ENCODE measurements around the gene B4GALT1.

Gene B4GALT1

DNA sequence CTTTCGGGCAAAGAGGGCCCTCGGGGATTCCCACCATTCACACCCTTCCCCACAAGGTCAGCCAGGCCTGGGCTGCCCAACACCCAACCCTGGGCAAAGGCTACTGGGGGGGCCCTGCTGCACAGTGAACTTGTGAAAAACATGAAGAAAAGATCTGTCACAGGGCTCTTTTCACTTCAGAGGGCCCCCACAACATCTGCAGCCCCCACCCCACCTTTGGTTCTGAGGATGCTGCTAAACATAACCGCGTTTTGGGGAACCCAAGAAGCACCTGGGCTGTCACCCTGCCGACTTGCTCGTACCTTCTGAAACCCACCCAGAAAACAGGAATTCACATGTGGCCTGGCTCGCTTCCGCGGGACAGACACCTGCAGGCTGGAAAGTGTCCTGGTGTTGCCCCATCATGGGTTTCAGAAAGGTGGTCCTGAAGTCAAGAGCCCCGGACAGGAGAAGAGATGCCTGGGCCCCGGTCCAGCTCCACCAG is 29.3 kb downstream of the B4GALT1 start:
- DNase-seq, result no peak

DNA sequence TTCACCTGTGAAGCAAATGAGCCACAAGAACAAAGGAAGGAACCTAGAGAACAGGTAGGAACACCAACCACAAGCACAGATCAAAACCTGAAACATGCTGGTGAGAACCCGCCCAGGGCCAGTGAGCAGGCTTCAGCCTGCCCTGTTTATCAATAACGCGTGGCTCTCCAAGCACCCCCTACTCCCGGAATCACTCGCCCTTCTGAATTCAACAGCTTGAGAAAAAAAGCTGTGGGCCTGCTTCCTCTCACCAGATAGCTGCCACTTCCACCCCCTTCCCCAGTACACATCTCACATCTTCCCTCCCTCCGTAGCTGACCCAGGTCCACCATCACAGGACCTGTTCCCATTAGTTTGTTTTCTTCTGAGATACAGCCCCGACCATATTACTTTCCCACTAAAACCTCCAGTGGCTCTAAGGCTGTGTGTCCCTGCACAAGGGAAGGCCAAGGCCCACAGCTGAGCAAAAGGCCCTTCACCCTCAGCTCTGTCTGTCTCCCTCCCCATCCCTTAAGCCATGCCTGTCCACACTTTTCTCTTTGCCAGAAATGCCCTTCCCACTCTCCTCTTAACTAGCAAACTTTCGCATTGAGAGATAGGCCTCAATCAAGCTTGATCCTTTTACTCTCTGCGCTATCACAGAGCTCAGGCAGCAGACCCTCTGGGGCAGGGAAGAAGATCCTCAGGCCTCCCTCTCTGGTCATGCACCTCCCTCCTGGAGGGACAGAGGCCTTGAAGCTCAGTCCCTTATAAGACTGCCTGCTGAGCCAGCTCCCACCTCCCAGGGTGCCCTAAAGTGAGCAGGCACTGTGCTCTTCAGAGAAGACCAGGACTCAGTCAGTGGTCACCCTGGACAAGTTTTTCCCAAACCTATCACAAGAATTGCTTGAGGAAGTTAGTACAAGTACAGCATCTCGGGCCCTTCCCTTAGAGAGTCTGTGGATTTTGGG is 30.1 kb downstream of the B4GALT1 start:
- no peak for DNase-seq

DNA sequence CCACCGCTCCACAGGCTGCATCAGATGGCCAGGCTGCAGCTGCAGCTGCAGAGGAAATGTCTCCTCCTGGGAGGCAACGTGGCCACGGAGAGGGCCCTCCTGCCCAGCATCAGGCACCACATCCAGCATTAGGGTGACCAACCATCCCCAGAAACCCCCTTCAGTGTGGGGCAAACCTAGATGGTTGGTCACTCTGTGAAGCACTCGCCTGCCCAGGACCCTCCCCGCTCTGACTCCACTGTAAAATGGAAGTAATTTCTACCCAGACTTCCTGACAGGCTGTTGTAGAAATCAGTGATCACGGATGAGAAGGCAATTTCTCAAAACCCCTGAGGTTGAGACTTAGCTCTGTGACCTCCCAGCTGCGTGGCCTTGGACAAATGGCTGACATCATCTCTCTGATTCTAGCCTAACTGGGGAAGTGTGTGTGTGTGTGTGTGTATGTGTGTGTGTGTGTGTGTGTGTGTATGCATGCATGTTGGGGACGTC is 31.6 kb downstream of the B4GALT1 start:
- DNase-seq, result no peak

DNA sequence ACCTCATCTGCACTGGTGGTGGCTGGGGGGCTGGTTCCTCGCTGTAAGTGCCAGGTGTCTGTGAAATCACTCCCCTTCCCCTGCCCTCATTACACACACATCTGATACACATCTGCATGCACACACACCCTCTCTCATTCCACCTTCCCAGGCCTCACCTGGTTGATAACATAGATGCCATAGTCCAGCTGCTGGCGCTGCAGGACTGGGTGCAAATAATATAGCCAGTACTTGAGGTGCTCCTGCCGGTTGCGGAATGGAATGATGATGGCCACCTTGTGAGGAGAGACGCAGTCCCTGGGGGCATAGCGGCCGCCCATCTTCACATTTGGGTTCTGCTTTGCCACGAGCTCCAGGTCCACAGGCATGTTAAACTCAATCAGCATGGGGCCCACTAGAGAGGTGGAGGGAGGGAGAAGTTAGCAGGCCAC is 32.1 kb downstream of the B4GALT1 start:
- DNase-seq, result no peak

DNA sequence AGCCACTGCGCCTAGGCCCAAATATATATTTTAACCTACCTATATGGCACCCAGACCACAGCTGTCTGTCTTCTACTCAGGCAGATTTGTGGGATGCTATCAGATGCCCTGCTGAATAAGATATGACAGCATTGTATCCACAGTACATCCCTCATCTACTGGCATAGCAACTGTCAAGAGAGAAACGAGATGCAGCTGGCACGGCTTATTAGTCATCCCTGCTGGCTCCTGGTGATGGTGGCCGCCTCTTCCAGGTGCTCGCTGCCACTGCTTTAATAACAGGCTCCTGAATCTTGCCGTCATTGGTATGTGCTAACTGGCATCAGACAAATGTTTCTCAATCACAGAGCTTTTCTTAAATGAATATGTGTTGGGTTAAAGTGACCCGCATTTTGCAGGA is 34.0 kb downstream of the B4GALT1 start:
- no peak for DNase-seq

DNA sequence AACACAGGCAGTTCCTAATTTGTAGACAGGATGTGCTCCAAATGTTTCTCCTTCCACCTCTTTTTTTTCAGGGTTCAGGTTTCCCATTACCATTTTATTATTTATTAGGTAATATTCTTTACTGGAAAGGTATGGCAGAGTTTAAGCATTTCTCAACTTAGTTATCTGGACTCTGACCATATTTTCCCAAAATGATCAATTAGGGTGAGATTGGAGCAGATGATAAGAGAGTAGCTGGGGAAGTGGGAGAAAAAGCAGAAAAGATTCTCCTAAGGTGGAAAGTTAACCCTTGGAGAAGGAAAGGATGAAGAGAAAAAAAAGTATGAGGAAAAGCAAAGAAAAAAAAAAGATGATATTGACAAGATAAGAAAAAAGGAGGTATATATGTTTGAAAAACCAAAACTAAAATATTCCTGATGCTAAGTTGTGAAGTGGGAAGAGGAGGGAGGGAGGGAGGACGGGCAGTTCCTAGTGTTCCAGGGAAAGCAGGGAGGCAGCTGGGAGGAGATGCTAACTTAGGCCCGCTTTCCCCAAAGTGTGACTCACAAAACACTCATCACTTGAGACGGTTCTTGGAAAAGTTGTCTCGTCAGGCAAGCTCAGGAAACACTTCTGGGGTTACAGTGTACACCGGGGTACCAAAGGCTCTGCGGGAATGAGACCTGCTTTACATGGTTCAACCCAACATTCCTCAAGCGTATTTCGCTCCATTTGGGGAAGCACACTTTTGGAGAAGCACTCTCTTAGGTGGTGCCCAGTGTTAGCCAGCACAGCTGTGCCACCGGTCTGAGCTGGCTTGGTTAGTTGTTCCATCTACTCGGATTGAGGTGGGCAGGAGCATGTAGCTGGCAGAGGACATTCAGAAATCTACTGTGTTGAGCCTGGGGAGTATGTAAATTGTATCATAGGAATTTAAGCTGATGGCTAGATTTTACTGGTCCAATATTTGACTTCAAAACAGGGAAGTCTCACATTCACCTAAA is 35.1 kb downstream of the B4GALT1 start:
- no peak for DNase-seq

DNA sequence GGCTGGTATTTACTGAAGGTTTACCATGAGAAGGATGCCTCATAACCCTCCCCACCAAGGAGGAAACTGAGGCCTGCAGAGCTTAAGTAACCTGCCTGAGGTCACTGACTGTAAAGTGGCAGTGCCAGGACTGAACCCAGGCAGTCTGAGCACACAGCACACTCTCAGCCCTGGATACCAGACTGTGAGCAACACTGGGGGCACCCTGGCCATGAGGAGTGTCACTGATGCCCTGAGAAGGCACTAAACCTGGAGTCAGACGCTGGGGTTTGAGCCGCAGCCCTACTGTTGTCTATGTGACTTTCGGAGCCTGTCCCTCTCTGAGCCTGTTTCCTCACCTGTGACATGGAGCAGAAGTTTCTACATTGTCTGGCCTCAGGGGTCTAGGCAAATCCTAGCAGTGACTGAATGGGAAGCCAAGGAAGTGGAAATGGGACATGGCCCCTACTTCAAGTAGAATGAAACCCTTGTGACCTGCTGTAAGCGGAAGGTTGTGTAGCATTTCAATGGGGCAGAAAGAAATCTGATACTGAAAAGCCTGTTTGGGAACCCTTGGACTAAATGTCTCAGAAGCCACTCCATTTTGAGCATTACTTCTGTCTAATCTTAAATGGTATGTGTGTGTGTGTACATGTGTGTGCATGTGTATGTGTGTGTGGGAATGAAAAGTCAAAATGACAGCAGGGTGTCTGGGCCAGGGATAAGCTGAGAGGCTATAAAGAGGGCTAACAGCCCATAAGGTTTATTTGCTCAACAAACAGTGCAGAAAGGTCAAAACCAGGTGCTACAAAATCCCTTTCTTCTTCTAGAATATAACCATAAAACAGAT is 36.0 kb downstream of the B4GALT1 start:
- DNase-seq, result no peak

DNA sequence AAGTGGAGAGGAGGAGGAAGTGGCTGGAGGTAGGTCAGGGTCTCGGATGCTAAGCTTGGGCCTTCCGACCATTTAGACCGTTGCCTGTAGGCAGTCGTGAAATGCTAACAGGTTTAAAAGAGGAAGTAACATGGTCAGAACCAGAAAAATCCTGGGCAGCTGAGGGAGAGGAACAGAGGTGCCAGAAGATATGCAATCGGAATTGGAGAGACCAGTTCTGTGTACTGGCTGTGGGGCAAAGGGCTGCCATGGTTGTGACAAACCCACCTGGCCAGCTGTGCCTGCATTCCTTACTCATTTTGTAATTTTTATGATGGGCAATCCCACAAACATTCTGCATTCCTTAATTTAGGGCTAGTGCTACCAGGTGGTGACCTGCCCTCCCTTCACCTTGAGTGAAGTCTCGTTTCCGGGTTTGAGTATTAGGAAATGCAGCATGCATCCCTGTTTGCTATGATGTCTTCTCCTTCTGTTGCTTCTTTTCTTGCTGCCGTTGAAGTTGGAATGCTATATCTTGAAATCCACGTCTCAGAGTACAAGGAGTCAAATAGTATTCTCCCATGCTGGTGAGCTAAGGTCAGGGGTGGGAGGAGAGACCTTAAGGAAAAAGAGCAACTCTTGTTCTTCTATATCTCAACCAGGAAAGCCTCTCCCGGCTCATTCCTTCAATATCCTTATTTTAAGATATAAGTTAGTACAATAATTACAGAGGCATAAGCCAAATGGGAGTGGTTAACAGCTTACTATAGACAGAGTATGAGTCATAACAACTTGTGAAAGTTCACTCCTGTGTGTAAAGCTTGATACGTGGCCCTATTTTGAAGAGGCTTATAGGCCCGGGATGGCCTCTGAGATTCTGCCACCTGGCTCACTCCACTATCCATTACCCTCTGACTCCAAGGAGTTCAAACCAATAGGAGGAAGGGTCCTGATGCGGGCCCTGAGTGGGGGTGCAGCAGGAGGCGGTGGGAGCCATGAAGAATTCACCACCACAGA is 37.0 kb downstream of the B4GALT1 start:
- no peak for DNase-seq

DNA sequence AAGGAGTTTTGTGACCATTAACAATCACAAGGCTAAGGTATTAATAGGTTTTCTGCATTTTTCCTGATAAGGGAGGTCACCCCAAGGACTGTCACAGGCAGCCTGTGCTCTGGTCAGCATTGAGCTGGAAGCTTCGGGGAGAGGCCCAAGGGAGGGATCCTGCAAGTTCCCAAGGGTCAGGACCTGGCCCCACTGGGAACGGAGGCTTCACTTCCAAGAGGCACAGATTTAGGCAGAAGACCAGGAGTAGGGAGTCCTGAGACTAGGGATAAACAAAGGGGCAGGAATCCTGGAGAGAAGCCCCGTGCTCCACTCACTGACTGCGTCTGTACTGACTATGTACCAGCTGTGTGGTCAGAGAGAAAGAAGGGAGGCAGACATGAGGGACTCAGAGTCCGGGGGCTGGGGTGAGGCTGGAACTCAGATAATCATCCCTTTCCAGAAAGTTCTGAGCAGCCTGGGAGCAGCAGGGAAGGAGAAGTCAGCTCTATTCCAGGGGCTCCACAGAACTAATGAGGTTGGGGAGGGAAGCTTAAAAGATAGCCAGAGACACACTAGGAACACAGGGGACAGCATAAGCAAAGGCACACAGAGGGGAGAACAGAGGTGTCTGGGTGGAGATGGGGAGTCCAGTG is 37.8 kb downstream of the B4GALT1 start:
- no peak for DNase-seq

DNA sequence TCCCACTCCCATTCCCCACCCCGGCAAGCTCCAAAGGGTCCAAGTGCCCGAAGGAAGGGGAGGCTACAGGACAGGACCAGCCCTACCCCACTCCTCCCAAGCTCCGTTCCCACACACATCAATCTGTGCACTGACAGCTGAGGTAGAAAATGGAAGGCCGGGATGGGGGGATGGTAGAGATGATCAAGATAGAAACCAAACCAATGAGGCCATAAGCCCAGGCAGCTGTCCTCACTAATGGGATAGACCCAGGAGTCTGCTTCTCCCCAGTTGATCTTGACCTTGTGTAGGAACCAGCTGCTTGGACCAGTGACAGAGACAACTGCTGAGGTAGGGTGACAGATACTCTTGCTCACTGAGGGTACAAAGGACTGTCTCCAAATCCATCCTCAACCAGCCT is 38.6 kb downstream of the B4GALT1 start:
- DNase-seq, result no peak

DNA sequence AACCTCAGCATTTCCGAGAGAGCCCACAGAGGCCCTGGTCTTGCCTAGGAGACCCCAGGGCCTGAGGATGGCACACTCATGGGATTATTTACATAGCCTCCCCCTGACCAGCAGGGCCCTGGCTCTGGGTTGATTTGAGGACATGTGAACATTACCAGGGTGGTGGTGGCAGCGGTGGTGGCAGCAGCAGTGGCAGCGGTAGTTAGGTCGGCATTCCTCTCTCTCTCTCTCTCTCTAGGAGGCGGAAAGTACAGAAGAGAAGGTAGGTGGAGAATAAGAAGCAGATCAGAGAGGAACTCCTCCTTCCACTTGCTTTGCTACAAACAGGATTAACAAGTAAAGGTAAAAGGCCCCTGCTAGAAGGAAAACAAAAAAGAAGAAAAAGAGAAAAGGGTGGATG is 39.3 kb downstream of the B4GALT1 start:
- no peak for DNase-seq

DNA sequence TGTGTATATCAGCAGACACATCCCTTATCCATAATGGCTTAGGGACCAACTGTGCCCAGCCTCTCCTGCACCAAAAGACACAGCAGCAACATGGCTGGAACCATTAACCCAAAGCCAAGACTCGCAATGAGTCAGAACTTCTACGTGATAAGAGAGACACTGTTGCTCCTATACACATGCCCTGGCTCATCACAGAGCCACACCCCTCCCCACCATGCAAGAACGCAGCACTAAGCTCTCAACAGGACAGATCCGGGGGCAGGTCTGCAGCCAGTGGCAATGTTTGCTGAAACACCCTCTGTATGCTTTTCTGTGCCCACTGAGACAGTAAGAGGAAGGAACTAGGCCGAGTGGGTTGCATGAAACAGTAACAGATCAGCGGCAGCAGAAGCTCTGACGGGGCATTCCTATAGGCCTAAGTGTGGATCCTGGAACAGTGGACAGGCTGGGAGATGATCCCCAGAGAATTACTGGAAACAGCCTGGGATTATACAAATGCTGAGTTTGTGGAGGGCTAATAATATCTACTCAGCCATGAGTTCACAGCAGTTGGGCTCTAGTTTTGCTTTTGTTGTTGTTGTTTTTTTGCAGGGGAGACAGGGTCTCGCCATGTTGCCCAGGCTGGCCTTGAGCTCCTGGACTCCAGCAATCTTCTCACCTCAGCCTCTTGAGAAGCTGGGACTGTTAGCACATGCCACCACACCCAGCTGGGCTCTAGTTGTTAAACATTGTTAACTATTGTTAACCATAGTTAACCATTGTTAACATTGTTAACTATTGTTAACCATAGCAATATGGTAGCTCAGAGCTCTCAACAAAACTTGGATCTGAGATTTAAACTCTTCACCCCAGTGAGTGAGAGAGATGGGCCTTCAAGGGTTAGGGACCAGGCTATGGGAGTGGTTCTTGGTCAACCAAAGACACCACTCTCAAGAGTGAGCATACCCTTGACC is 41.0 kb downstream of the B4GALT1 start:
- DNase-seq, result no peak

DNA sequence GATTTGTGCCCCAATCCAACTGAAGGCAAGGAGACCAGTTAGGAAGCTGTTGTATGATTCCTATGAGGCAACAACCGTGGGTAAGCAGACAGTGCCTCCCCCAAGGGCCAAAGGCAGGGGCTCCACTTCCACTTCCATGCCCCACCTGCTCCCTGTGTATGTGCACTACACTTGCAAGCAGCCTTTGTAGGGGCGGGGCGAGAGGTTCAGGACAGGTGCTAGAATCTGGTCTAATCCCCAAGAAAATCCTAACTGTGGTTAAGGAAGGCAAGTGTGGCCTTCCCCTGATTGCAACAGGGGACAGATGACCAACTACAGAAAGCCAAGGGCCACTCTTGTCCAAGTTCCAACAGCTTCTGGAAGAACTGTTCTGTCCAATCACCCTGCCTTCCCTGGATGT is 41.7 kb downstream of the B4GALT1 start:
- DNase-seq, result no peak

DNA sequence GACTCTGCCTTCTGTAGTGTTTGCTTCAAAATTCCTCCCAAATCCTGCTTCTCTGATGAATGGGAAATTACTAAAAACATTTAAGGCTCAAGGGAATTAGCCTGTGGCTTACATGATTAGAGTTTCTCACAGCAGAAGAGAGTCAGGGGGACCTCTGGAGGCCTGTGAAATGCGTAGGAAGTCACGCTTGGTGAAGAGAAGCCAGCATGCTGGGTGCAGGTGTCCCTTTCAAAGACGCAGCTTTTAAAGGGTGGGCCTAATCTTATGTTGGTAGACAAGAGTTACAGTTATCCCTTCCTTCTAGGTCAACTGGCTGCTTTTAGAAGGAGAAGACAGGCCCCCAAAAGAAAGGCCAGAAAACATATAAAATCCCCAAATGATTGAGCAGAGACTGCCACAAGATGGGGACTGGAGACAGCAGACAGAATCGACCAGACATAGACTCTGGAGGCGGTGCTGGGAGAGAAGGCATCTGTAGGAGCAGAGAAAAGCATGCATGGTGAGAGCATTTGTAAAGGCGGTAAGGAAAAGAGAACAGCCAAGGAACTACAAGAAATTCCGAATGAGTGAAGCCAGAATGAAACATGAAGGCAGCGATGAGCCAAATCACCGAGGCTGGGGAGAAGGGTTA is 42.3 kb downstream of the B4GALT1 start:
- DNase-seq, result no peak

DNA sequence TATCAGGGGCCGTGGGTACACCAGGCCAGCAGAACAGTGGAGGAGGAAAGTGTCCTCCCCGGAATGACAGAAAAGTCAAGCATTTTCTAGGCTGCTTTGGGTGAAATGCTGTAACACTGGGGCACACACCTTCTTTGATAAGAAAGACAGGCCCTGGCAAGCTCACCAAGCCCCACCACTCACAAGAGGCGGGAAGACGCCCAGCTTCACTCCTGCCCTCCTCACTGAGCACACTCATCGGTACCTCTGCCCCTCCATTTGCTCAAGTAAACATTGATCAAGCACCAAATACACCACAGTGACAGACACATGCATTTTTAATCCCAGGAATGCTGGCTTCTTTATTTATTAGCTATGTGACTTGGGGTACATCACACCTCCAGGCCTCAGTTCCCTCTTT is 43.1 kb downstream of the B4GALT1 start:
- DNase-seq, result no peak

DNA sequence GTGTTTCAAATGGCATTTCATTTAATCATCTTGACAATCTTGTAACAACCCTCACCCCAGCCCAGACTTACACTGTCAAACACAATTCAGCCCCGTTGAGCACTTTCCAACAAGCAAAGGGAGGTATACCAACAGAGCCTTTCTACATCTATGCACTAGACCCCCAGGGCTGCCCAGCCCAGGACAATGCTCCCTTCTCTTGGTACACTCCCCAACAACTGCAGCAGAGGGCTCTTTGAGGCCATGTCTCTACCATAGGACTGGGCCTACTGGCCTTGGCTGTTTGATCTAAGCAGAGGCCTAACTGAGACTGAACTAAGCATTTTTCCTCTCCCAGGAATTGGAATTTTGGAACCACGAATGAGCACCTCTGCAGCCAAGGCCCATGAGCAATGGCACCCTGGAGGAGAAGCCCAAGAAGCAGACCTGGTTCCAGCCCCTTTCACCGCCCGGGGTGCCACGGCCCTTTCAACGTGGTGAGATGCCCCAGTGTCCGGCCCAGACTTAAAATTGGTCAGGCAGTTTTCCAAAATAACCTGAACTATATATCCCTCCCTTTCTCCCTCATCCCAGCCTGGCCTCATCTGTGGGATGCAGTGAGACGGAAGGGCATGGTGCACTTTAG is 43.6 kb downstream of the B4GALT1 start:
- no peak for DNase-seq

DNA sequence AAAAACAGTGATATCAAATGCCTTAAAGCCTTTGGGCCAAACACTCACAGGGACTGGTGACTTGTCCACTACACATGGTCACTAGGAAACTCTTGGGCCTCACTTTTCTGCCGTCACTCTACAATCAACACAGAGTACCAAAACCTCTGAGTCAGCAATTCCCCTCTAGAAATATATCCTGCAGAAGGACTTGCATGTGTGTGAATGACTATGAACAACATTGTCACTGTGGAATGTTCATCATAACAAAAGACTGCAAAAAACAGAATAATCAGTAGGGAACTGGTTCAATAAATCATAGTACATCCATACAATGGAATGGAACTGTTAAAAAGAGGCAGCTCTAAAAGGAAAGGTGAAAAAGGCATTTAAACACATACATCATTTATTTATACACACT is 46.5 kb downstream of the B4GALT1 start:
- no peak for DNase-seq

DNA sequence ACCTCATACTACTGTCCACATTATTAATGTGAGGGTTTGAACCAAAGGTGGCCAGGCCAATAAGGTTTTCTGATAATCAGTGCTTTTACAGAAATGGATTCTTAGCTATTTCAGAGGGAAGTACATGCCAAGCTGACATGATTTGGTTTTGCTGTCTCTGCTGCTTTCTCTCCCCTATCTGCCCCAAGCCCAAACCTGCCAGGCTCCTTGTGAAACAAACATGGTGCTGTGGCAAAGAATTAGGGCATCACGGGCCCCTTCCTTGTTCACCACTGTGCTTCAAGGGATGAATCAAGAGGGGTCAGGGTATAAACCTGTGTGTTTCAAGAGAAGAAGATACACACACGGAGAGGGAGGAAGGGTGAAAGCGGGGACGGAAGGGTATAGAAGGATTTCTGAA is 49.3 kb downstream of the B4GALT1 start:
- no peak for DNase-seq
